ENCODE data around the gene VPS13D.

Gene VPS13D

DNA sequence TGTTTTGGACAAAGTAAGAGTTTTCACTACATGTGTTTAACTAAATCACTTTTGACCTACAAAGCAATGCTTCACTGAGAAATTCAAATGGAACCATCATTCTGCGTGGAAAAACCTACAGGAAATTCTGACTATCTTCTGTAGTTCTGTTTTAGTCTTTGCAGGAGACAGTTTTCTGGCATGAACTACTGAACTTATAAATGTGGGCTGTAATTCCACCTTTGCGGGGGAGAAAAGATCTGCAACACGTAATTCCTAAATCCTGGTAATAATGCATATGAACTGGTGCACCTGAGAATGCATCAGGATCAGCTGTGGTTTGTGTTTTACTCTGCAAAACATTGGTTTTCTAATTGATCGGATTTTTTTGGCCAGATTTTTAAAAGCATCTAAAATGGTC is 106.0 kb downstream of the VPS13D start:
- no peak for DNase-seq (ENCODE audit: low read depth)

DNA sequence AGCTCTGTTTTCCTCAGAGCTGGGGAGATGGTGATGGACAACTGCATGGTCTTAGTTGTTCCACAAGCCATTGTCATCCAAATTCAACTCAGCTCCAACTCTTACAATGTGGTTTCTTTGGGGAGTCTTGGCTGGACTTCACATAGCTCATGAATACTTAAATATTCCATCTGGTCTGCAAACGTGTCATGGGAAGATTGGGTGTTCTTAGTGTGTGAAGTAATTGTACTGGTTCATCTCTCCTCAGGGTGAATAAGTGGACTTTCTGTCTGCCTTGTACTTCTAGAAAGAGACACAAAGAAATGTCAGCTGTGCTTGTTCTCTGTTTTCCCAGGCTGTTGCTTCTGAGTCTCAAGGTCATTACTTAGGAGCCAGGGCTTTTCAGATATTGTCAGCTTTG is 106.6 kb downstream of the VPS13D start:
- no peak for DNase-seq (ENCODE audit: low read depth)

DNA sequence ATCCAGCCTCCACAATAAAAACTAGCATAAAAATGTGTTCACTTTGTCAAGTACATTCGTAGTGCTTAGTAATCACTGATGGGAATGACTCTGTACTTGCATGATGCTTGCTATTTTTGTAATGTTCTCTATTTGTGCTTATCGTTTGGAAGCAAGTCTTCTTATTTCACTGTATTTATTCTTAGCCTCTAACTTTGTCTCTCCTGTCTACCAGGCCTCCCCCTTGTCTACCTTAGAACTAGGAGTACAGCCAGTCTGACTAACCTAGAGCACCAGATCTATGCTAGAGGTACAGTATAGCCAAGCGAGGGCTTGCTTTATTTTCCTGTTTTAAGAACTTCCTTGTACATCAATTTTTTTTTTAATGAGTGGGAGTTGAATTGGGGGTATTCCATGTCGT is 108.2 kb downstream of the VPS13D start:
- no peak for DNase-seq (ENCODE audit: low read depth)

DNA sequence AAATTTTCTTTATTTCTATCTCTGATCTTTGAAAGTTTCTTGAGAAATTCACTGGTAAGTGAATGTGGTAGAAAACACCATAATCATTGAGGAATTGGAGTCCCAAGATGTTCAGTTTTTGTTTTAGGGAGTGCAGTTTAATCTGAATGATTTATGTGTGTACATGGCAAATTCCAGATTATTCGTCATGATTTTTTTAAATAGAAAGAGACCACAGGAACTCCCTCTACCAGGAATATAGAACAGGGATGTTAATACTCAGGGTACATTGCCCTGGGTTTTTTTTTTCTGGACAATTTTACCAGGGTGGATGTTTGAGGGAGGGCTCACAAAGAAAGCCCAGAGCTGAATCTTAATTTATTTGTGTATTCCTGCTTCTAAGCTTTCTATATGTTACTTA is 109.0 kb downstream of the VPS13D start:
- DNase-seq (ENCODE audit: low read depth) = no peak

DNA sequence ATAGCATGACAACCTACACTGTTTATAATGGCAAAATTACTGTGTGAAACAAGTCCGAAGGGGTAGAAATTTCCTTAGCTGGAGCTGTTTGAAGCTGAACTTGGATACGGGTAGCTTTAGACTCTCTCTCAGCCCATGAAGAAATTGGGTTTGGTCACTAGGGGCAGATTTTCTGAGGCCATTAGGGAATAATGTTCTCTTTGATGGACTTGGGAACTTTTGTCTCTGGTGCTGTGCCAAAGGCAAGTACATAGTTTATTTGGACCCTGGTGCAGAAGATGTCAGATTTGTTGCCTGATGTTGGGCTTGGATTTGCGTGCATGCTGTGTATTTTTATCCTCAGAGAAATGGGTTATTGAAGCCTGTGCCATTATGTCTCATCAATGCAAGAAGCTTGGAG is 109.6 kb downstream of the VPS13D start:
- DNase-seq (ENCODE audit: low read depth) = no peak

DNA sequence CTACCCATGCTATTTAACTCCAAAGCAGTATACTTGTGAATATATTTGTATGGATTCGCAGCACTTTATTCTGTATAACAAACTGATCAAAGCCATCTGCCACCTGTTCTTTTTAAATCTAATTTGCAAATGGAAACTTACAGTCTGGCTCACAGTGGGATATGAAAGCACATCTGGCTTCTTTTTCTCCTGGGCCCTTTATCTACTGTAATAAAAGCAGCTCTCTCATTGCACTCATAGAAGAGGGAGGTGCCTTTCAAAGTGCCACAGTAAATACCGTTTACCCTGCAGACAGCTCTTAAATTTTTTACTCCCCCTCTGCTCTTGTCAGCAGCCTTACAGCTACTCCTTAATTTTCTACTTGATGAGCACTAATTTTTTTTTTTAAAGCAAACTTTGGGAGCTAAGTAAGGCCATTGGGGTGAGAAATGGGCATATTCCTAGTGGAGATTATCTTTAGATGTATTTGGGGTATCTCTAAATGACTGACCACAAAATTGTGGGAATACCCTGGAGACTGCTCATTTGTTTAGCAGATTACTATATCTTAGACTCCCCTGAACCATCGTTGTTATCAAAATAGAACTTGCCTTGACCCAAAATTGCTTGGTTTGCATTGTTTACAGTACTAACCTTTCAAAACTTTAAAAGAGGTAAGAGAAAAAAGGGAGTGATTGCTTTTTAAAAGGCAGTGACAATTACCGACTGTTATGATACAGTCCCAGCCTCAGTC is 110.1 kb downstream of the VPS13D start:
- no peak for DNase-seq (ENCODE audit: low read depth)

DNA sequence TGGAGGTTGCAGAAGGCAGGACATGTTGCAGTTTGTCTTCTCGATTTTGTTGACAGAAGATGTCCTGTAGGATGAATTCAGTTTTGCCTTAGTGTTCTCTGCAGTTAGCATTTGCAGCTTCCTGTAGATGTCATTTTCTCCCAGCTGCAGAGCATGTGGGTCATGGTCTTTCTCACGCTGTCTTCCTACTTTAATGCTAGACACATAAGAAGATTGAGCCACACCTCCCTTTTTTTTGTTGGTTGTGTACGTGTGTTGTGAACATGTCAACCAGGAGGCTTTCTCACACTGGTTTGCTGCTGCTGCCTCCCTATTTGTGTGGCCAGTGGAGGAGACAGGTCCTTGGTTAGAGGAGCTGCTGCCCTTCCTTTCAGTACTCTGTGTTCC is 110.7 kb downstream of the VPS13D start:
- DNase-seq (ENCODE audit: low read depth) = no peak

DNA sequence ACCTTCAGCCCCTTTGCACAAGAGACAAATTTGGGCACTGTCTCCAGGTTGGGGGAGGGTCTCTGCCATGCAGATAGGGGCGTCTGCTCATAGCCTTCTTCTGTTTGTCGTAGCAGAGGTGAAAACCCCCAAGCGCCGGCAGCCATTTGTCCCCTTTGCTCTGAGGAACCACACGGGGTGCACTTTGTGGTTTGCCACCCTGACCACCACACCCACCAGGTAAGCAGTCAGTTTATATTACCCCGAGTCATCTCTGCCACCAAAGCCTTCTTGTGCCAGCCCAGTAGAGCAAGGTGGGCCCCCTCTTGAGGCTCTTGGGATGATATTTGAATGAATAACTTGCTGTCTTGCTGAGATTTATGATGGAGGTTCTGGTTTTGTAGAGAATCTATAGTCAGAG is 111.8 kb downstream of the VPS13D start:
- no peak for DNase-seq (ENCODE audit: low read depth)

DNA sequence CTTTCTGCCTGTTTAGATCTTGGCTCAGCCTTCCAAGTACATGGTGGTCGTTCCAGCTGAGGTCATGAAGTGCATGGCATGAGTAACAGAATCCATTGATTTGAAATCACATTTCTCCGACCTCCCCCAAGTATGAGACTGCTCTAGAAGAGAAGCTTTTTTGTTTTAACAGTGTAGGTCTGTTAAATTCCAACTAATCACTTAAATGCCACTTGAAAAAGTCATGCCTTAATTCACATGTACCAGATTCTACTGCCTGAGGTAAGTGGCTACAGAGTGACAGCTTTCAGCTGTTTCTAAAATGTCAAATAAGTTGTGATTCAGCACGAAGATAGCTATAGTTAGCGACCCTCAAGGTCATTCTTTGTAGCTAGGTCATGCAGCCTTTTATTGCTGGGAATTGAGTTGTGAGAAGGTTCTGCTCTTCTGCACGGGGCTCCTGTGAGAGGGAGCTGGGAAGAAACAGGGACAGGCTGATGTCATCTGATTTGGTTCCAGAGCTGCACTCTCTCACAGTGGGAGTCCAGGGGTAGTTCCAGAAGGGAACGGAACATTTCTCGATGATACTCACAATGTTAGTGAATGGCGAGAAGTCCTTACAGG is 112.7 kb downstream of the VPS13D start:
- DNase-seq (ENCODE audit: low read depth) = no peak

DNA sequence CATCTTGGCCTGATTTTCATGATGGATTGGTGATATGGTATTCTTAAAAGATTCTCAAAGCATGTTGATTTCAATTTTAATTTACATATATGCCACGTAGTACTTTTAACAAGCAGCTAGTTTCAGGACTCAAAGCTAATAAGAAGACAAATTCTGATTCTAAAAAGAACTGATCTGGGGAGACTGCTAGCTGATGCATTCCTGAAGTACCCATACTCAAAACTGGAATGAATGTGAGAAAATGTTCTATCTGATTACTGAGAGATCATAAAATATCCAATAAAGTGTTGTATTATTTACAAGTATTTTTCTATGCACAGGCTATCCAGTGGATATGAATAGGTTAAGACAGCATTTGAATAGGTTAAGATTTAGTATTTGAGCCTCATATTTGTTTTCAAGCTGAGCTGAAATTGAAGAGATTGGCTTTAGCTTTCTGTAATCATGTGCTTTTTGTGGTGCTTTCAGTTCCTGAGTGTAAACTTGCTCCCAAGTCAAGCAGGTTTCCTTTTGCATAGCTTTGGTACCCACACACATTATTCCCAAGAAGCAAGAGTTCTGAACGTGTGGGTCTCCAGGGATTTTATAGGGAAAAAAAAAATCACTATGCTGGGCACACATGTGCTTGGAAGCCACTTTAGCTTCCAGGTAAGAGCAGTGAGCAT is 114.1 kb downstream of the VPS13D start:
- no peak for DNase-seq (ENCODE audit: low read depth)

DNA sequence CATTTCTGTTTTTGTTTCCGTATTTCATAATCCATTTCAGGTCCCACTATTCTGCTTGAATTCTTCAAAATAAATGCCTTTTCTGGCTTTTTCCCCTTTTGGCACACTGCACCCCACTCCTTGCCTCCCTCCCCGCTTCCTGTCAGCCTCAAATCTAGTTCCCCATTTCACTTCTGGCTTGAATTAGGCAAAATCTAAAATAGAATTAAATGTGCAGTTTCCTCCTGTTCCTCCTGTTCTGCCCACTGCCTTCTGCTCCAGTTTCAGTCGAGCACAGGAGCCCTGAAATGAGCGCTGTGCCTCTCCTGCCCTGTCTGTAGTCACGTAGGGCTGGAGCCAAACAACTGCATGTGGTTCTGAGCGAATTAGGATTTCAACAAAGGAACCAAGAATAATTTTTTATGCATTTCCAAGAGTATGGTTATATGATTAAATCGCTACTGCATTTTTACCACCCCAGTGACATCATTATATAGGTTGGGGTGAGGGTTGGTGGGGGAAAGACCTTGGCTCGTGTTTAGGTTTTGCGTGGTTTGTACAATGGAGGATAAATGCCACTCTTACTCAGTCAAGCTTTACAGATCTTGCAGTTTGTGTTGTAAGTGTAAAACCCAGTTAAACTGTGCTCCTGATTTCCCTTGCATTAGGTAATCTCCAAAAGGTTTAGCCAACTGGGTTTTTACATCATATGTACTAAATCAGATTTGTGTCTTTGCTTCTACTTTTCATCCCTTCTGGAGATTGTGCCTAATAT is 114.9 kb downstream of the VPS13D start:
- DNase-seq (ENCODE audit: low read depth) = no peak

DNA sequence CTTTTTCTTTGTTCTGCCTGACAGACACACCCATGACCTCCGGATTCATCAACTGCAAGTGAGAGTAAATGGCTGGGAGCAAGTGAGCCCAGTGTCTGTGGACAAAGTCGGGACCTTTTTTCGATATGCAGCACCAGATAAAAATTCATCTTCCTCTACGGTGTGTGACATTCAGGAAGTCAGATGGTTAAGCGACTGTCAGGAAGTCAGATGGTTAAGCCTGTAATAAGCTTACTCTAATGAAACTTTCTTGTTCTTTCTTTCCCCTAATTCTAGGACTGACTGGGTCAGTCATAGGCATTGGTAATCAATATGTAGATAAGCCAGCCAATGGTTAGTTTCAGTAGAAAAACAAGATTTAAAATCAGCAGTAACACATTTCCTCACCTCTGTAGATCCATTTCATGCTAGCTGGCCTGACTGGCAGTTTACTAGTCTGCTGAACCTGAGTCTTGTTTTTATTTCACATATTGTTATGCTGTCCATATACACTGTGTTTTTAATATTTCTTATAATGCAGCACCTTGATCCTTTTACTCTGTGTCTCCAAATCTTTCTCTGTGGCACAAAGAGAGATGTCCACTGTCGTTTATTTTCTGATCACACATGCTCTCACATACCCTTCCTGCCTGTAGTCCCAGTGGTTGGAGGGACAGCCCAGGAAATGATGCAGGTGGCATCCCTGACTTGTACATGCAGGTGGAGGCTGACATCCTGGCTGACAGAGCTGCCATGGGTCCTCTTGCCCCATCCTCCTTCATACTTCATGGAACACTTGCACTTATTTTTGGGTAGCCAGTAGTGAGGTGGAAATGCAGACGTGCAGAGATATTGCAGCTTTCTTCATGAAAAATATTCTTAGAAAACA is 115.8 kb downstream of the VPS13D start:
- no peak for DNase-seq (ENCODE audit: low read depth)

DNA sequence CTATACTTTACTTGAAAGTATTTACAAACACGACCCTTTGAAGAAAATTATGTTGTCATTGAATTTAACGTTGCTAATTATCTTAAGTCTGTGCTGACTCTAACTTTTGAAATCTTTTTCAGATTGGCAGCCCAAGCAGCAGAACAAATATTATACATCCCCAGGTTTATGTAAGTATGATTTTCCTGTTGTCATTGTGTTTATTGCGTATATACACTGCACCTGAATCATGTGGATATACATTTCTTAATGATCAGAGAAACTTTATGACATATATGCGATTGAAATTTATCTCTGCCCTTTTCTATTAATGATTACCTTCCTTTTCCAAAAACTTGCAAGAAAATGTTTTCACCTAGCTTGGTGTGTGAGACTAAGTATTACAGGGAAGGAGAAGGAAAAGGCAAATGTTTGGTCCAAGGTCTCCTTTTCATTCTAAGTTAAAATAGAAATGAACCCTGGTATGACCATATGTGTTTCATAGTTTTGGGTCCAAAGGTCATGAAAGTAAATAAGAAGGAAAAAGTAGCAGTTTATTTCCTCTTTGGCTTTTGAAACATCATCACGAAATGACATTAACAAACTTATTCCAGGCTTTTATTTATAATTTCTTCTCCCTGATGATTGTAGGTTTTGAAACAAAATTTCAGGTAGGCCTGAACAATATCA is 116.8 kb downstream of the VPS13D start:
- no peak for DNase-seq (ENCODE audit: low read depth)

DNA sequence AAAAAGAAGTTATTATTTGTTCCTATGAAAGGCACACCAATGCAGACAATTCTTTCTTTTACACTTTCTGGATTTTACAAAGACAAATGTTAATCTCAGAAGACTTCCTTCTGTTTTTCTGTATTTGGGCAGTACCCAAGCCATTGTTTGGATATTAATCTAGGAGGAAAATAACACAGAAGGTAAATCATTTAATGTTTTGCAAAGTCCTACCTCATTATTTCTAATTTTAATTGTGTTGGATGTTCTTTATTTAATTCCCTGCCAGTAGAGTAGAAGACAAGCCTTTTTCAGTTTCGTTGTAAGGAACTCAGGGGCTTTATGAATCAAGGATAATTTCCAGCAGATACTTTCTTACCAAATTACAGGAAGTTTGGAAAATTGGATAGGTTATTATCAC is 118.3 kb downstream of the VPS13D start:
- no peak for DNase-seq (ENCODE audit: low read depth)

DNA sequence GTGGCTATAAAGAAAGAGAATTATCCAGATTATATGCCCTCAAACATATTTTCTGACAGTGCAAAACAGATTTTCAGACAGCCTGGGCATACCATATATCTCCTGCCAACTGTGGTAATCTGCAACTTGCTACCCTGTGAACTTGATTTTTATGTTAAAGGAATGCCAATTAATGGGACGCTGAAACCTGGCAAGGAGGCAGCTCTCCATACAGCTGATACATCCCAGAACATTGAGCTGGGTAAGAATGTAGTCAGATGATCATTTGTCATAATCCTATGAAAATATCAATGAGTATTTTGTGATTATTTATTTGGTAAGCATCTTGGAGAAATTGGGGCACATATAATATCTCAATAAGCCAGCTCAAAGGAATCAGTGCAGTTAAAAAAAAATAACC is 124.2 kb downstream of the VPS13D start:
- DNase-seq (ENCODE audit: low read depth) = no peak

DNA sequence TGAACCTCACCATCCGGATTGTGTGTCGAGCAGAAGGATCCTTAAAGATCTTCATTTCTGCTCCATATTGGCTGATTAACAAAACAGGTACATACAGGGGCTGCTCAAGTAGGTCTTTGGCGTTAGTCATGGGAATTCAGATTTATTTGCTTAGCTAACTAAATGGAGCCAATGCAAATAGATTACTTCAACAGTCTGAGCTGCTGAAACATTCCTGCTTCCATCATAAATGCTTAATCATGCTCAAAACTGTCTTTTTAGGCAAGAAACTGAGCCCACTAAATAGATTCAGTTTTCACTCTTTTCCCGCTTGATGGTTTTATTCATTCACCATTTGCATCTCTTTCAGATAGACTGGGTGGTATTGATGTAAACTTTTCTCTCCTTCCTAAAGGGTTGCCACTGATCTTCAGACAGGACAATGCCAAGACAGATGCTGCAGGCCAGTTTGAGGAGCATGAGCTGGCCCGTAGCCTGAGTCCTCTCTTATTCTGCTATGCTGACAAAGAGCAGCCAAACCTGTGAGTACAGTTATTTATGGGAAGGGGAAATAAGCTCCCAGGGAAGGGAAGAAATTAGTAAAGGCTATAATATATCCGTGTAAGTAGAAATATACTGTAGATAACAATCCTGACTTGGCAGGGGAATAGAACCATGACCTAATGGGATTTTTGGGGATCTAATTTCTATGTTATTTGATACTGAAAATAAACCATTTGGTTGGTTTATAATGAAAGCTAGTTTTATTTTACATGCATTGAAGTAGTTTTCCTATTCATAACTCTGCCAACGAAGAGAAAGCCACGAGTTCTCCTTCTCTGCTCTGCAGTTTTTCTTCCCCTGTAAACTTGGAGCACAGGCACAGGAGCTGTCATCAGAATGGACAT is 126.4 kb downstream of the VPS13D start:
- no peak for DNase-seq (ENCODE audit: low read depth)

DNA sequence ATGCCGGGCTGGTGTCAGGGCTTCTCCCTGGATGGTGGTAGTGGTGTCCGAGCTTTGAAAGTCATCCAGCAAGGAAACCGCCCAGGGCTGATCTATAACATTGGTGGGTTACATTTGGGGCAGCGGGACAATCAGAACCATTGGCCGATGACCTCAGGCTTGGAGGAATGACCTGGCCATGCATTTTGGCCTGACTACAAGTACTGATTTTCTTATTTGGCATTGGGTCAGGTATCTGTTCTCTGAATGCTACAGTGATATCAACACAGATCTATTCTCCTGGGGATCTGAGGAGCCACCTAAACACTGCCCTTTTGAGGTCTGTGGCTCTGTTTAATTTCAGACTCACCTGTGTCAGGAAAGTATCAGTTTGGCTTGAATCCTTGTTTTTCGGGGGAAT is 128.7 kb downstream of the VPS13D start:
- no peak for DNase-seq (ENCODE audit: low read depth)

DNA sequence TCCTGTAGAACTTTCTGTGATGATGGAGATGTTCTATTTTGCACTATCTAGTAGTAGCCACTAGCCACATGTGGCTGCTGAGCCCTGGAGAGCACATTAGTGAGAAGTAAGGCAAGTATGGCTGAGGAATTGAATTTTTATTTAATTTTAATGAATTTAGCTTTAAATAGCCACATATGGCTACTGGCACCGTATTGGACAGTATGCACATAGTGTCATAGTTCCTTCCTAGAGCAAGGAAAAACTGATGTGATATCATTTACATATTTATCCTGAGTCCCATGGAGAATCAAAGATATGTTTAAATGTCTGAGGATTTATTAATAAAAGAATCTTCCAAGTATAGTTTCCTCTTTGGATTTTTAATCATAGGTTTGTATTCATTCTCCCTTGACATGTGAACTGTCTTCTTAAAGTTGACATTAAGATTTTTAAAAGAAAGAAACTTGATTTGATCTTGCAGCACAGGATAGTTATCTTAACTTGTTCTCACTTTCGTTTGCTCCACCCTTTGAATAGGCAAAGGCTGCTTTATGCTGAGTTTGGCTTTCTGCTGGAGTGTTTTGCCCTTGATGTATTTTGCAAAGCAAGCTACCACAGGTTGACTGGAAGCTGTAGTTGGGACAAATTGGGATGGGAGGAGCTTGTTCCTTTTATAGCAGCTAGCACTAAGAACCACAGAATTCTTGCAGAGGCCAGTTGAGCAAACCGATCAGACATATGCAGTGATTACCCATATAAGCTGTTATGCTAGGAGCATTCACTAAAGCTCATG is 129.7 kb downstream of the VPS13D start:
- DNase-seq (ENCODE audit: low read depth) = no peak

DNA sequence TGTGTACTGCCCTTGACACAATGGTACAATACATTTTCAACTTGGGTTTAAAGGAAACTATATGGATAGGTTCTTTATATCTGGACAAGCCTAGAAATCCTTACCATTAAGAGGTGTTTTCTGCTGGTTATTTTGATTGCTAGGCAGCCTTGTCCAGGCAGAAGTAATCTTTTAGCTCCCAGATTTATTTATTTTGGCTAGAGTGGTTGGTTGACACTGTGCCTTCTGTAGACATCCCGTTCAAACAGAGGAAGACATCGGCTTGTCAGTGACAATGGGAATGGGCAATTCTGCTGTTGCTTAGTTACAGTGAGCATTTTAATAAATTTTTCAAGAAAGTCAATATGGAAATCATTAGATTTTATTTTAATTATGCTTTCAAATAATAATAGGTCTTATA is 138.8 kb downstream of the VPS13D start:
- no peak for DNase-seq (ENCODE audit: low read depth)

DNA sequence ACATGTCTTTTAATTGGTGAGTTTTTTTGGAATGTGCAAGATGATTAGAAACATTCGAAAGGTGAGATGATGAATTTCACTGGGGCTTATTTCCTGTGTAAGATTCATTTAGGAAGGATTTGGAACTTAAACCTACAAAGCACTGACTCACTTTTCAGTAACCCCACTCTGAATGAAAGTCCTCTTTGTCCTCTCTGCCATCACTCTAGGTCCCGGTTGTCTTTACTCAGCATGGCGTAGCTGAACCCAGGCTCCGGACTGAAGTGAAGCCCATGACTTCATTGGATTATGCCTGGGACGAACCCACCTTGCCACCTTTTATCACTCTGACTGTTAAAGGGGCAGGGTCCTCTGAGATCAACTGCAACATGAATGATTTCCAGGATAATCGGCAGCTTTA is 139.4 kb downstream of the VPS13D start:
- no peak for DNase-seq (ENCODE audit: low read depth)

Data from HS-27A (cell line).